ENCODE data around the gene EVI2A. TPM values are rescaled to one million over a fixed set of nuclear protein-coding genes. Genes with fewer than 3 reads are reported as not detected.

Gene EVI2A
- total and polyA plus RNA-seq, 10 donors: 27.0 to 79.7 (median 42.1) TPM

DNA sequence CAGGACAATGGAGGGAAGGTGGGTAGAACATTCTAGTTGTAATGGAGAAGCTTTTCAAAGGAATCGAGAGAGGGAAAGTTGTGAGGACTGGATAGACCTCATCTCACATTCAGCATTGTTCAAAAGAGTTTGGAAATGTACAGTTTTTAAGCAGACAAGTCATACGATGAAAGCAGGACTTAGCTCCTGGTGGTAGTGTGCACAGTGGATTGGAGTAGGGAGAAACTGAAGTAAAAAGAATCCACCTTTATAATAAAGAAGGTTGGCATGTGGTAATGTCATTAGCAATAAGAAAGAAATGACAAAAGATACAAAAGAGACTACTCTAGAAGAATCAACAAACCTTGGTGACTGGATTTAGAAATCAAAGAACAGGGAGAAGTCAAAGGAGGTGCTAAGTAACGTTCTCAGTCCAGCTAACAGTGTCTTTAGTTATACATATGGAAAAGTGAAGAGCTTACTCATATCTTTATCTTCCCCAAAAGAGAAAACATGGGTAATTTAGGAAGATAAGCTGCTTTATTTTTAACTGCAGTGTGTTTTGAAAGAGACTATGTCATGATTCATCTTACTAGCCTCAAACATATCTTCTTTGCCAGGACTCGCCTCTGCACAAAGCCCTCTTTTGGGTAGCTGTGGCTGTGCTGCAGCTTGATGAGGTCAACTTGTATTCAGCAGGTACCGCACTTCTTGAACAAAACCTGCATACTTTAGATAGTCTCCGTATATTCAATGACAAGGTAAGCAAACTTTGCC lies 18.7 kb upstream of the EVI2A start:
- no peaks in the 10 kb centered on the region for H3K27me3 ChIP-seq (replicated peaks in 1 of 7)
- H3K4me1 ChIP-seq: no peaks in the 10 kb centered on the region
- TF ChIP-seq, protein P1, sequence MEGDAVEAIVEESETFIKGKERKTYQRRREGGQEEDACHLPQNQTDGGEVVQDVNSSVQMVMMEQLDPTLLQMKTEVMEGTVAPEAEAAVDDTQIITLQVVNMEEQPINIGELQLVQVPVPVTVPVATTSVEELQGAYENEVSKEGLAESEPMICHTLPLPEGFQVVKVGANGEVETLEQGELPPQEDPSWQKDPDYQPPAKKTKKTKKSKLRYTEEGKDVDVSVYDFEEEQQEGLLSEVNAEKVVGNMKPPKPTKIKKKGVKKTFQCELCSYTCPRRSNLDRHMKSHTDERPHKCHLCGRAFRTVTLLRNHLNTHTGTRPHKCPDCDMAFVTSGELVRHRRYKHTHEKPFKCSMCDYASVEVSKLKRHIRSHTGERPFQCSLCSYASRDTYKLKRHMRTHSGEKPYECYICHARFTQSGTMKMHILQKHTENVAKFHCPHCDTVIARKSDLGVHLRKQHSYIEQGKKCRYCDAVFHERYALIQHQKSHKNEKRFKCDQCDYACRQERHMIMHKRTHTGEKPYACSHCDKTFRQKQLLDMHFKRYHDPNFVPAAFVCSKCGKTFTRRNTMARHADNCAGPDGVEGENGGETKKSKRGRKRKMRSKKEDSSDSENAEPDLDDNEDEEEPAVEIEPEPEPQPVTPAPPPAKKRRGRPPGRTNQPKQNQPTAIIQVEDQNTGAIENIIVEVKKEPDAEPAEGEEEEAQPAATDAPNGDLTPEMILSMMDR (IDR thresholded peaks at IDR 0.05 in 8 of 11, conservative IDR thresholded peaks at IDR 0.05 in 3 of 11): no peak
- no peak for TF ChIP-seq POLR2A (IDR thresholded peaks at IDR 0.05)
- TF ChIP-seq POLR2AphosphoS5 (IDR thresholded peaks at IDR 0.05): no peak
- H3K9me3 ChIP-seq: no peaks in the 10 kb centered on the region
- no peak overlapping the region for H3K4me3 ChIP-seq
- H3K27ac ChIP-seq: no peak overlapping the region
- peaks cover 0 to 93% (median 32%) of the 10 kb centered on the region in 6 donors for H3K36me3 ChIP-seq
- 87 to 94% (median 93%) methylated on average over 6 of the region's 6 CpGs for WGBS, 5 donors
- no peak for DNase-seq
- intact Hi-C loops (cut with DNase I; ENCODE audit: low total_unique reads): no loop called here

DNA sequence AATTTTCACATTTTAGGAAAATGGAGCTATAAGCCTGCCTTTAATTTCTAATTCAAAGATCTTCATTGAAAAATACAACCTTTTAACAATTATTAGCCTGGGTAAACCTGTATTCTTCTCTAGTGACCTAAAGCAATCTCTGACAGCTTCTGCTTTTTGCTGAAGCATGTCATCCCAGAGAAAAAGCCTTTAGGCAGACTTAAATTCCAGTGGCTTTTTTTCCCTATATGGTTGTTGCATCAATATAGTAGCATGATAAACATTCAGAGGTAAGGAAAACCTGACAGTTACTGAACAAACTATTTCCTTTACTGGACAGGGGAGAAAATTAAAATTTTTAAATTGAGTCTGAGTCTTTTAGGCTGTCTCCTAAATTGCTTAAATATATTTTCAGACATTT lies 7.8 kb upstream of the EVI2A start:
- Histone ChIP-seq H3K9me3 (no peaks in the 10 kb centered on the region), H3K4me3 (no peak overlapping the region), H3K36me3 (peaks cover 0 to 37% (median 10%) of the 10 kb centered on the region in 6 donors), H3K4me1 (no peaks in the 10 kb centered on the region), H3K27ac (no peak overlapping the region), H3K27me3 (replicated peaks in 1 of 7) (no peaks in the 10 kb centered on the region)
- DNase-seq: no peak
- intact Hi-C loops (cut with DNase I; ENCODE audit: low total_unique reads): no loop called here
- TF ChIP-seq POLR2AphosphoS5 (IDR thresholded peaks at IDR 0.05): no peak
- TF ChIP-seq POLR2A (IDR thresholded peaks at IDR 0.05): no peak
- TF ChIP-seq, protein P1 (IDR thresholded peaks at IDR 0.05 in 8 of 11, conservative IDR thresholded peaks at IDR 0.05 in 3 of 11): no peak

DNA sequence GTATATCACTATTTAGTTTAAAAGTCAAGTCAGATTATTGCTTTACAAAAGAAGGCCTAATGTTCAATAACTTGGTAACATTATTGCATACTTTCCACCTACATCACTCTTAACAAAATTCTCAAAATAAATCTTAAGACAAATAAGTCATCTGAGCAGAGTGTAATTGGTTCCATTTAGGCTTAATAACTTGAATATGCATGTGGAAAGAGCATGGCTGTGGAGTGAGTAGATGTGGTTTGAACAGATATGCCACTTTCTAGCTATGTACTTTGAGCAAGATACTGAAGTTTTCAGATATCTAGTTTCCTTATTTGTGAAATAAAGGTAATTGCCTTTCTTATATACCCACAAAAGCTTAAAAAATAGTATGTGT lies 6.7 kb upstream of the EVI2A start:
- TF ChIP-seq POLR2A (IDR thresholded peaks at IDR 0.05): no peak
- TF ChIP-seq, protein P1 (IDR thresholded peaks at IDR 0.05 in 8 of 11, conservative IDR thresholded peaks at IDR 0.05 in 3 of 11): no peak
- no peak for TF ChIP-seq POLR2AphosphoS5 (IDR thresholded peaks at IDR 0.05)
- H3K9me3 ChIP-seq: no peaks in the 10 kb centered on the region
- H3K36me3 ChIP-seq: peaks cover 0 to 37% (median 10%) of the 10 kb centered on the region in 6 donors
- no peak overlapping the region for H3K27ac ChIP-seq
- H3K4me3 ChIP-seq: no peak overlapping the region
- H3K27me3 ChIP-seq (replicated peaks in 1 of 7): no peaks in the 10 kb centered on the region
- intact Hi-C loops (cut with DNase I; ENCODE audit: low total_unique reads): no loop called here
- no peak for DNase-seq
- H3K4me1 ChIP-seq: peaks cover 0 to under 1% (median 0%) of the 10 kb centered on the region in 6 donors

DNA sequence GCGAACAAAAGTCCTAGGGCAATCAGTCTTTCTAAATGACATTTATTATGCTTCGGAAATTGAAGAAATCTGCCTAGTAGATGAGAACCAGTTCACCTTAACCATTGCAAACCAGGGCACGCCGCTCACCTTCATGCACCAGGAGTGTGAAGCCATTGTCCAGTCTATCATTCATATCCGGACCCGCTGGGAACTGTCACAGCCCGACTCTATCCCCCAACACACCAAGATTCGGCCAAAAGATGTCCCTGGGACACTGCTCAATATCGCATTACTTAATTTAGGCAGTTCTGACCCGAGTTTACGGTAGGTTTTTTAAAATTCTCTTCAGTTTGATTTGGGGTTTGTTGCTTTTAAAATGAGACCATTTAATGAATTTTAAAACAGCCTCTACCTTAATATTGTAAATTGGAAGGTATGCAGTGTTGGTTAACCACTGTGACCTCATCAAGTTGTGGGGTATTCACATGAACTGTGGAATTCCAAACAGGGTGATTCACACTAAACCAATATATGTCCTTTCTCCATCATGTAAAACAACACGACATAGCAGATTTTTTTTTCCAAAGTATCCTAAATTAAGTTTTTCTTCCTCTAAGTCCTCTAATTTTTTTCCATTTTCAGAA lies 6.2 kb upstream of the EVI2A start:
- 96 to 98% (median 97%) methylated on average over 12 of the region's 12 CpGs for WGBS, 5 donors
- Histone ChIP-seq H3K27ac (no peak overlapping the region), H3K27me3 (replicated peaks in 1 of 7) (no peaks in the 10 kb centered on the region), H3K4me3 (no peak overlapping the region), H3K36me3 (peaks cover 0 to 37% (median 10%) of the 10 kb centered on the region in 6 donors), H3K4me1 (peaks cover 0 to 5% (median 0%) of the 10 kb centered on the region in 6 donors), H3K9me3 (no peaks in the 10 kb centered on the region)
- TF ChIP-seq POLR2AphosphoS5 (IDR thresholded peaks at IDR 0.05): no peak
- TF ChIP-seq, protein P1 (IDR thresholded peaks at IDR 0.05 in 8 of 11, conservative IDR thresholded peaks at IDR 0.05 in 3 of 11): no peak
- TF ChIP-seq POLR2A (IDR thresholded peaks at IDR 0.05): no peak
- intact Hi-C loops (cut with DNase I; ENCODE audit: low total_unique reads): no loop called here
- no peak for DNase-seq

Data from spleen (tissue), 11 donors.